Upper lobe of left lung (tissue), 6 donors: Measurements from ENCODE around the gene FAM241B. TPM values are rescaled to one million over a fixed set of nuclear protein-coding genes. Genes with fewer than 3 reads are reported as not detected.

Experiments used
- ATAC-seq, 2 donors: fragments of 200-7000 bp; cut with Tn5 transposase; one replicate each; pipeline ENCODE4 v1.9.1; 2022; ENCODE audit warnings: mild to moderate bottlenecking in 2 of 2, moderate library complexity in 2 of 2; ENCODE audit not compliant: low FRiP score in 2 of 2
- DNase-seq, 2 donors: peaks; one replicate each; pipeline ENCODE4 v3.0.0-alpha.2; 2019 to 2020
- H3K27ac ChIP-seq, 4 donors: fragments of 200-600 bp; sonication (generic); one replicate each; pipeline ENCODE4 v1.5.1; 2016 to 2019
- H3K27me3 ChIP-seq, 4 donors: fragments of 200-600 bp; sonication (generic); one replicate each; pipeline ENCODE4 v1.5.1; 2017 to 2019
- H3K36me3 ChIP-seq, 4 donors: fragments of 200-600 bp; sonication (generic); one replicate each; pipeline ENCODE4 v1.5.1; 2016 to 2019
- H3K4me1 ChIP-seq, 4 donors: fragments of 200-600 bp; sonication (generic); one replicate each; pipeline ENCODE4 v1.5.1; 2018 to 2019
- H3K4me3 ChIP-seq, 4 donors: fragments of 200-600 bp; sonication (generic); one replicate each; pipeline ENCODE4 v1.5.1; 2017 to 2019; ENCODE audit warnings: mild to moderate bottlenecking in 2 of 4, moderate library complexity in 1 of 4
- H3K9me3 ChIP-seq, 4 donors: fragments of 200-600 bp; sonication (generic); one replicate each; pipeline ENCODE4 v1.5.1; 2018 to 2019
- CTCF ChIP-seq, 6 experiments: fragments of 450-650 bp in 4 of 6; fragments of 200-600 bp in 2 of 6; sonication (generic) in 2 of 6; IDR thresholded peaks; one replicate each; pipeline ENCODE4 v1.5.1; 2016 to 2019; ENCODE audit warnings: antibody characterized with exemption in 6 of 6
- EP300 ChIP-seq, 4 donors: sonication (generic); formaldehyde crosslinking; IDR thresholded peaks; one replicate each; pipeline ENCODE4 v1.5.1; 2017; ENCODE audit warnings: antibody characterized with exemption in 4 of 4, control low read depth in 2 of 4
- POLR2A ChIP-seq, 4 donors: fragments of 450-650 bp; IDR thresholded peaks; one replicate each; pipeline ENCODE4 v1.5.1; 2016 to 2017; ENCODE audit warnings: antibody characterized with exemption in 4 of 4, mild to moderate bottlenecking in 2 of 4
- POLR2AphosphoS5 ChIP-seq, 2 donors: sonication (generic); formaldehyde crosslinking; IDR thresholded peaks; one replicate each; pipeline ENCODE4 v1.5.1; 2017; ENCODE audit warnings: antibody characterized with exemption in 2 of 2
- WGBS, 2 donors: methylation state at CpG; one replicate each; pipeline ENCODE4 v1.1.5; 2017 to 2018; 5-methylcytosine and 5-hydroxymethylcytosine counted together
- total RNA-seq, 6 donors: library from RNA; depleted of rRNA in 4 of 6; stranded (reverse); fragments of >200 nt in 4 of 6; gene quantifications; one replicate each; pipeline versions ENCODE4 v1.1.0 to v1.2.1, GENCODE V29; 2016 to 2021
- donor health status: DM: no; HTN: no; CAD: no; lungs with moderate emphysema.
- donor health status: DM: no; HTN: yes; CAD: no; lungs with severe emphysema.

FAM241B gene
- total RNA-seq, 6 donors from 2014 or later = 3.1 to 7.7 (median 6.5) TPM; not detected in 1

GRCh38 chr10:69647126-69647525, 17.1 kb downstream of the FAM241B start:
- no peak for DNase-seq
- Histone ChIP-seq H3K27ac (no peak overlapping the region), H3K4me3 (no peak overlapping the region), H3K36me3 (no peaks in the 10 kb centered on the region), H3K9me3 (no peaks in the 10 kb centered on the region), H3K27me3 (no peaks in the 10 kb centered on the region), H3K4me1 (peaks cover 0 to 3% (median 0%) of the 10 kb centered on the region in 4 donors)
- no peak for ATAC-seq
- TF ChIP-seq POLR2A (IDR thresholded peaks at IDR 0.05) (no peak), POLR2AphosphoS5 (IDR thresholded peaks at IDR 0.05) (no peak), EP300 (IDR thresholded peaks at IDR 0.05) (no peak), CTCF (IDR thresholded peaks at IDR 0.05) (no peak)
- 89 to 92% methylated on average over 6 of the region's 6 CpGs for WGBS, 2 donors

- DNase-seq (no peak), ATAC-seq (no peak)
- 63 to 66% methylated on average over 4 of the region's 4 CpGs for WGBS, 2 donors
- TF ChIP-seq POLR2AphosphoS5 (IDR thresholded peaks at IDR 0.05) = no peak
- TF ChIP-seq POLR2A (IDR thresholded peaks at IDR 0.05) = no peak
- no peak for TF ChIP-seq CTCF (IDR thresholded peaks at IDR 0.05)
- no peak for TF ChIP-seq EP300 (IDR thresholded peaks at IDR 0.05)
- no peak overlapping the region for H3K4me3 ChIP-seq
- no peaks in the 10 kb centered on the region for H3K27me3 ChIP-seq
- no peak overlapping the region for H3K27ac ChIP-seq
- H3K36me3 ChIP-seq = no peaks in the 10 kb centered on the region
- H3K9me3 ChIP-seq = no peaks in the 10 kb centered on the region
- H3K4me1 ChIP-seq = peaks cover 0 to 3% (median 0%) of the 10 kb centered on the region in 4 donors
Observed at GRCh38 chr10:69647819-69648218, 17.8 kb downstream of the FAM241B start.

DNA sequence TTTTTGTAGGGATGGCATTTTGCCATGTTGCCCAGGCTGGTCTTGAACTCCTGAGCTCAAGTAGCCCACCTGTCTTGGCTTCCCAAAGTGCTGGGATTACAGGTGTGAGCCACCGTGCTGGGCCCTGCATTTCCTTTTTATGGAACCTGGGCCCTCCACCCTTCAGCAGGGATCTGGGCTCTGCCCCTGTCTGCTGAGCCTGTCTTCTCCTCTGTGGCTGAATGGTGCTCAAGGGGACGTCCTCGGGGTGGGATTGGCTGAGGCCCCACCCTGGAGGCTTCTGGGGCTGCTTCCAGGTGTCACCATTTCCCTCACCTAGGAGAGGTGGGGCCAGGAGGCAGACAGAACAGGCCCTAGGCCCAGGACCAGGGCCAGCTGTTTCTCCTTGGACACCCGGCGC, 18.4 kb downstream of the FAM241B start:
- Histone ChIP-seq H3K27ac (no peak overlapping the region), H3K27me3 (no peaks in the 10 kb centered on the region), H3K4me1 (peaks cover 0 to 3% (median 0%) of the 10 kb centered on the region in 4 donors), H3K4me3 (no peak overlapping the region), H3K9me3 (no peaks in the 10 kb centered on the region), H3K36me3 (no peaks in the 10 kb centered on the region)
- TF ChIP-seq POLR2AphosphoS5 (IDR thresholded peaks at IDR 0.05) (no peak), CTCF (IDR thresholded peaks at IDR 0.05) (no peak), EP300 (IDR thresholded peaks at IDR 0.05) (no peak), POLR2A (IDR thresholded peaks at IDR 0.05) (no peak)
- no peak for DNase-seq
- 81 to 90% methylated on average over 5 of the region's 5 CpGs for WGBS, 2 donors
- ATAC-seq = no peak

DNA sequence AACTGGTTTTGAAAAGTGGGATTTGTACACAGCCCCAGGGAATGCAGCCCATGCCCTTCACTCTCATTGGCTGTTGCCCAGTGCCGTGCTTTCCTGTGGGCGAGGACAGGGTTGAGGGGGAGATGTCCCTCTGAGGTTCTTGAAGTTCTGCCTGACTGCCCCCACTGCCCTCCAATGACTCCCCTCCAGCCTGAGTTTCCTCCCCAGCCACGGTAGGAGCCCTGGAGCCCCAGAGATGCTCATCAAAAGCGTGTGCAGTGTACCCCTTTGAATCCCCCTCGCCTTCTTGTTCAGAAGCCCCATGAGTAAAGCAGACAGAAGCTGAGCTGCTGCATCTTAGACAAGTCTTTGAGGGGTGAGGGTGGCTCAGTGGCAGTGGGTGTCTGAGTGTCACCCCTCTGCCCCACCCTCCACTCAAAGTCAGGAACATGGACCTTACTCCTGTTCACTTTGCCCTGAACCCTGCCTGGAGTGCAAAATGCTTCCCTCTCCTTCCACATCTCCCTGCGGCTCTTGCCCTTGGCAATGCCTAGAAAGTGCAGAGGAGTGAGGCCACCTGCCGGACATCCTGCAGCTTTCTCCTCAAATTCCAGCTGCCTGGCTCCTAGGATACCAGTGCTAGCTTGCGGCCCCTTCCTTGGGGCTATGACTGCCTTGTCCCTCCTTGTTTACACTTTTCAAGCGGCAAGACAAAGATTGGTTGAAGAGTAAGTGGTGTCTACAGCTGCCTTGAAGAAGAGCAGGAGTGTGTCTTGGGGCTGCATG, 19.9 kb downstream of the FAM241B start:
- H3K27me3 ChIP-seq = no peaks in the 10 kb centered on the region
- DNase-seq (no peak), ATAC-seq (no peak)
- H3K36me3 ChIP-seq = no peaks in the 10 kb centered on the region
- no peak for TF ChIP-seq EP300 (IDR thresholded peaks at IDR 0.05)
- TF ChIP-seq POLR2AphosphoS5 (IDR thresholded peaks at IDR 0.05) = no peak
- no peak for TF ChIP-seq CTCF (IDR thresholded peaks at IDR 0.05)
- no peak for TF ChIP-seq POLR2A (IDR thresholded peaks at IDR 0.05)
- H3K4me1 ChIP-seq = peaks cover 0 to 3% (median 0%) of the 10 kb centered on the region in 4 donors
- no peak overlapping the region for H3K4me3 ChIP-seq
- H3K27ac ChIP-seq = no peak overlapping the region
- 86 to 90% methylated on average over 9 of the region's 9 CpGs for WGBS, 2 donors
- no peaks in the 10 kb centered on the region for H3K9me3 ChIP-seq
